ENCODE data around the gene ZNF521. TPM values are rescaled to one million over a fixed set of nuclear protein-coding genes. Genes with fewer than 3 reads are reported as not detected.
A peak's percentile ranks its signal among the peaks of the same experiment; 100 is the strongest.

ZNF521 gene
- total and polyA plus RNA-seq, 2 donors = 13.1 to 58.3 TPM

GRCh38 chr18:25103468-25104155 is 248.4 kb downstream of the ZNF521 start:
- no peaks in the 10 kb centered on the region for H3K4me1 ChIP-seq (ENCODE audit: insufficient read depth)
- DNase-seq (ENCODE audit: extremely low spot score) = no peak
- 91% methylated on average over 4 of the region's 4 CpGs for WGBS
- no peak overlapping the region for H3K27ac ChIP-seq (ENCODE audit: low read depth)
- H3K4me3 ChIP-seq (ENCODE audit: low read depth, low read length) = no peak overlapping the region
- H3K36me3 ChIP-seq (ENCODE audit: insufficient read depth) = no peaks in the 10 kb centered on the region

- Histone ChIP-seq H3K4me1 (ENCODE audit: insufficient read depth) (no peaks in the 10 kb centered on the region), H3K27ac (ENCODE audit: low read depth) (no peak overlapping the region), H3K4me3 (ENCODE audit: low read depth, low read length) (no peak overlapping the region), H3K36me3 (ENCODE audit: insufficient read depth) (no peaks in the 10 kb centered on the region)
- no peak for DNase-seq (ENCODE audit: extremely low spot score)
- WGBS = 83% methylated on average over 2 of the region's 2 CpGs
Measured at GRCh38 chr18:25102662-25103061, 249.3 kb downstream of the ZNF521 start.

DNA sequence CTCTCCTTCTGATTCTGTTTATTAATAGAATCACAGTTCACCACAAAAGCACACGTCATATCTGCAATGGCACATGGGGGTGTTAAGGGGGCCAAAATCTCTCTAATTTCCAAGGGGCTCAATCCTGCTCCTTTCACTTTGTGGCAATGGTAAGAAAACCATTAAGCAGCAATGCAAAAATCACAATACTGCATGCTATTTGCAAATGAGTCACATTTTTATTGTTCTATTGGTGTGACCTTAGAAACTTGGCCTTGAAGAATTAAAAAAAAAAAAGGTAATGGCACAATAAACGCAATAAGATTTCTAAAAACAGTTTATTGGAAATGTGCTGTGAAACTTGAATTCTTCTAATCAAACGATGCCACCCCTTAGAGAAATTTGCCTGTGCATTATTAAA is 251.5 kb downstream of the ZNF521 start:
- 80% methylated on average over 3 of the region's 3 CpGs for WGBS

DNA sequence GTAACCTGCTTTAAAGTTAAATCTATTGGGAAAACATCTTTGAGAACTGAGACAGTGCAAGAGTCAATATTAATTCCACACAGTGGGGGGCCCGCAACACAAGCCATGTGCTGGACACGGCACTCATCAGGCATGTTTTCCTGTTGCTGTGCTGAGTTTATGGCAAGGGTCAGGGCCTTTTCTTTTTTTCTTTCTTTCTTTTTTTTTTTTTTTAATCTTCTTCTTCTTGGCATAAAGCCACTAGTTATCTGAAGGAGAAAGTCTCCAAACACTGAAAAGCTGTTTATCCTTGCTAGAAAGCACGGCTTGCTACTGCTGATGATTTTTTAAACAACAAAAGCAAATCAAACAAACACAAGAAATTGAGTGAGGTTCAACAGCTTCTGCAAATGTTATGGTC is 252.1 kb downstream of the ZNF521 start:
- 47% methylated on average over 3 of the region's 3 CpGs for WGBS
- DNase-seq (ENCODE audit: extremely low spot score) = no peak
- Histone ChIP-seq H3K4me1 (ENCODE audit: insufficient read depth) (peaks cover 1% of the 10 kb centered on the region), H3K4me3 (ENCODE audit: low read depth, low read length) (no peak overlapping the region), H3K36me3 (ENCODE audit: insufficient read depth) (no peaks in the 10 kb centered on the region), H3K27ac (ENCODE audit: low read depth) (no peak overlapping the region)

More for the DNA sequence above, 251.5 kb downstream of the ZNF521 start:
- H3K27ac ChIP-seq (ENCODE audit: low read depth) = no peak overlapping the region
- H3K4me3 ChIP-seq (ENCODE audit: low read depth, low read length) = no peak overlapping the region
- H3K36me3 ChIP-seq (ENCODE audit: insufficient read depth) = no peaks in the 10 kb centered on the region
- DNase-seq (ENCODE audit: extremely low spot score) = no peak
- peaks cover 1% of the 10 kb centered on the region for H3K4me1 ChIP-seq (ENCODE audit: insufficient read depth)

GRCh38 chr18:25097569-25098056 is 254.4 kb downstream of the ZNF521 start:
- DNase-seq (ENCODE audit: extremely low spot score) = no peak
- WGBS = 71% methylated on average over 3 of the region's 3 CpGs
- Histone ChIP-seq H3K36me3 (ENCODE audit: insufficient read depth) (no peaks in the 10 kb centered on the region), H3K4me3 (ENCODE audit: low read depth, low read length) (no peak overlapping the region), H3K27ac (ENCODE audit: low read depth) (no peak overlapping the region), H3K4me1 (ENCODE audit: insufficient read depth) (peaks cover 1% of the 10 kb centered on the region)

- WGBS = 65% methylated on average over 6 of the region's 6 CpGs
- Histone ChIP-seq H3K4me3 (ENCODE audit: low read depth, low read length) (no peak overlapping the region), H3K36me3 (ENCODE audit: insufficient read depth) (no peaks in the 10 kb centered on the region), H3K4me1 (ENCODE audit: insufficient read depth) (peaks cover 1% of the 10 kb centered on the region), H3K27ac (ENCODE audit: low read depth) (no peak overlapping the region)
- DNase-seq (ENCODE audit: extremely low spot score) = no peak
Measured at GRCh38 chr18:25097057-25097456, 254.9 kb downstream of the ZNF521 start.

DNA sequence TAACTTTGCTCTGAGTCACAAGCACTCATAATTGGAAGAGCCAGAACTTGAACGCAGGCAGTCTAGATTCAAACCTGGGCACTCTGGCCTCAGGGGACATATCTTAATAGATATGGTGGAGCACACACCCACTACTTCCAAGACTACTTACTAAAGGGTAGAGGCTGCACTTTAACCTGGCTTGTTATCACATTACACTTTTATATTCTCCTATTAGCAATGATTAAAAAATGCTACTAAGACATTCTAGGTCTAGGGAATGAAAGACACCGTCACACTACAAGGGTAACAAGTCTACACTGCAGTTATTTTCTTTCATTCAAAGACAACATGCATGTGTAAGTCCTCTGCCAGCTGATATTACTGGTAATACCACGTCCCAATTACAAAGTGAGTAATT is 258.8 kb downstream of the ZNF521 start:
- H3K4me1 ChIP-seq (ENCODE audit: insufficient read depth) = peaks cover 3% of the 10 kb centered on the region
- WGBS = 84% methylated on average over 3 of the region's 3 CpGs

GRCh38 chr18:25089470-25089869 is 262.5 kb downstream of the ZNF521 start:
- WGBS = 83% methylated on average over 6 of the region's 6 CpGs
- DNase-seq (ENCODE audit: extremely low spot score) = no peak
- Histone ChIP-seq H3K27ac (ENCODE audit: low read depth) (no peak overlapping the region), H3K36me3 (ENCODE audit: insufficient read depth) (peaks cover 2% of the 10 kb centered on the region), H3K4me3 (ENCODE audit: low read depth, low read length) (no peak overlapping the region), H3K4me1 (ENCODE audit: insufficient read depth) (peaks cover 2% of the 10 kb centered on the region)

More for the DNA sequence above, 258.8 kb downstream of the ZNF521 start:
- no peak overlapping the region for H3K27ac ChIP-seq (ENCODE audit: low read depth)
- DNase-seq (ENCODE audit: extremely low spot score) = no peak
- H3K36me3 ChIP-seq (ENCODE audit: insufficient read depth) = peaks cover 2% of the 10 kb centered on the region
- no peak overlapping the region for H3K4me3 ChIP-seq (ENCODE audit: low read depth, low read length)

DNA sequence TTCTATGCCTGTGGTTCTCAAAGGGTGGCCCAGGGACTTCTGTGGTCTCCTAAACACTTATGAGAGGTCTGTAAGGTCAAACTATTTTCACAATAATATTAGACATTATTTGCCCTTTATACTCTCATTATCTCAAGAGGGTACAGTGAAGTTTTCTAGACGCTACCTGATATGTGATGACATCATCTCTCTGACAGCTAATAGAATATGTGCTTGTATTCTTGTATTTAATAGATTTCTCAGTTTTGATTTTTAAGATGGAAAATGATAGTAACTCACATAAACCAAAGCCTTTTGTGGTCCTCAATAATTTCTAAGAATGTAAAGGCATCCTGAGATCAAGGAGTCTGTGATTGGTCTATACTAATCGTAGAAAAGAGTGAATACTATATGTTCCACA is 265.1 kb downstream of the ZNF521 start:
- Histone ChIP-seq H3K36me3 (ENCODE audit: insufficient read depth) (peaks cover 2% of the 10 kb centered on the region), H3K4me3 (ENCODE audit: low read depth, low read length) (no peak overlapping the region), H3K4me1 (ENCODE audit: insufficient read depth) (peaks cover 2% of the 10 kb centered on the region), H3K27ac (ENCODE audit: low read depth) (no peak overlapping the region)
- no peak for DNase-seq (ENCODE audit: extremely low spot score)
- WGBS = 95% methylated on average over 2 of the region's 2 CpGs

DNA sequence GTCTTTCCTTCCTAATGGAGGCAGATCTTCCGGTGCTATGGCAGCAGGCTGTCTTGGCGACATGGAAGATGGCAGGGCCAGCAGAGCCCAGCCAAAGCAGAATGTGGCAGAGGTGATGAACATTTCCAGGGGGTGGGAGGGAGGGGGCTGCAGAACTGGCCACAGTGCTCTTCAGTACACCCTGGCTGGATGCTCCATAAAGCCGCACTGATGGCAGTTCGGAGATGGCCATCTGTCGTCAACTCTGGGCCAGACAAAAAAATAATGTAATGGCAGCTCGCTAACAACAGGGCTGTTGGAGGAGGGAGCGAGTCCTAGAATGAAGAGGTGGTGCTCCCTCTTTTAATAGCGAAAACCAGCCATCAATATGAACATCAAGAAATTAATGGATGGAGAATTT is 271.0 kb downstream of the ZNF521 start:
- no peaks in the 10 kb centered on the region for H3K4me1 ChIP-seq (ENCODE audit: insufficient read depth)
- no peak overlapping the region for H3K4me3 ChIP-seq (ENCODE audit: low read depth, low read length)
- DNase-seq (ENCODE audit: extremely low spot score) = no peak
- 99% methylated on average over 8 of the region's 8 CpGs for WGBS
- H3K27ac ChIP-seq (ENCODE audit: low read depth) = no peak overlapping the region
- no peaks in the 10 kb centered on the region for H3K36me3 ChIP-seq (ENCODE audit: insufficient read depth)

- DNase-seq (ENCODE audit: extremely low spot score) = no peak
- no peaks in the 10 kb centered on the region for H3K4me1 ChIP-seq (ENCODE audit: insufficient read depth)
- 74% methylated on average over 10 of the region's 10 CpGs for WGBS
- H3K27ac ChIP-seq (ENCODE audit: low read depth) = no peak overlapping the region
- H3K36me3 ChIP-seq (ENCODE audit: insufficient read depth) = no peaks in the 10 kb centered on the region
- H3K4me3 ChIP-seq (ENCODE audit: low read depth, low read length) = no peak overlapping the region
Measured at GRCh38 chr18:25080211-25080610, 271.8 kb downstream of the ZNF521 start.

- no peaks in the 10 kb centered on the region for H3K36me3 ChIP-seq (ENCODE audit: insufficient read depth)
- DNase-seq (ENCODE audit: extremely low spot score) = no peak
- H3K4me1 ChIP-seq (ENCODE audit: insufficient read depth) = no peaks in the 10 kb centered on the region
- no peak overlapping the region for H3K4me3 ChIP-seq (ENCODE audit: low read depth, low read length)
- H3K27ac ChIP-seq (ENCODE audit: low read depth) = no peak overlapping the region
- 89% methylated on average over 18 of the region's 18 CpGs for WGBS
Measured at GRCh38 chr18:25077944-25078723, 273.8 kb downstream of the ZNF521 start.

DNA sequence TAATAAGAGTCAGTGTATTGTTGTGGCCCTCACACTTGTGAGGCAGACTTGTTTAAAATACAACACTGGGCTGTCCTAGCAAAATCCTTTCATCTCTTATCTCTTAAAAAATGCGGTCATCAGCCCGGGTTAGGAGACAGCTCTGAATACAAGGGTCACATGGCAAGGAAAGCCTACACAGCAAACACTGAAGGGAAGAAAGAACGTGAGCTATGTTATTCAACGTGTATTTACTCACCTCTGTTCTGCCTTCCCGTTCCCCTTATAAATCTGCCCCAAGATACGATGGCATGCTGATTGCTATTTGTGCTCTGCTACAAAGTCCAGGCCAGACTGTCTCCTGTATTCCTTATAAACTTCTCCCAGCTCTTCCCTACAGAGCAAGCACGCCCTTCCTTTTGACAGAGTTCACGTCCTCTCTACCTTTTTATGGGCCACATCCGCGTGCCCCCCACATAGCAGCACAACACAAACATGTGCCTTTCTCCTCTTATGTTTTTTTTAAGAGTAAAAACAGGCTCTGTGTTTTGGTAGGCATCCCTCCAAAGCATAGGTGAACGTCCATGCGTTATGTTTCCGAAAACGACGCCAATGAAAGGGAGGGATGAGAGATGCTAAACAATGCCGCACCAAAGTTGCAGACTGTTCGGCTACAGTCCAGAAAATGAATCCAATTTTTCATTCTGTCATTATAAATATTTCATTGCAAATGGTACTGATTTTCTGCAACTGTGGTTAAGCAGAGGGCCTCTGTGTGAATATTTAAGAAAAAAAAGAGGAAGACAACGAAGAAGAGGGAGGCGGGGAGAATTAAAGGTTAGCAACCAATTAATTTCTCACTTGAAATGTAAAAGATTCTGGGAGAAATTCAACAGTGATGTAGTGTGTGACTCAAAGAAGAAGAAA is 274.7 kb downstream of the ZNF521 start:
- DNase-seq (ENCODE audit: extremely low spot score) = peak; percentile 58
- Histone ChIP-seq H3K27ac (ENCODE audit: low read depth) (no peak overlapping the region), H3K4me3 (ENCODE audit: low read depth, low read length) (no peak overlapping the region), H3K36me3 (ENCODE audit: insufficient read depth) (no peaks in the 10 kb centered on the region), H3K4me1 (ENCODE audit: insufficient read depth) (no peaks in the 10 kb centered on the region)
- 38% methylated on average over 19 of the region's 19 CpGs for WGBS
